Measurements from ENCODE around the gene IQSEC1. TPM values are rescaled to one million over a fixed set of nuclear protein-coding genes. Genes with fewer than 3 reads are reported as not detected.

Gene IQSEC1
- total RNA-seq, 1 experiment from 2014 or later: 28.1 TPM

GRCh38 chr3:13017361-13018042 is 55.7 kb downstream of the IQSEC1 start:
- Histone ChIP-seq H2AFZ (ENCODE audit: low read depth, low read length, poor library complexity, severe bottlenecking) (no peak overlapping the region), H3K4me1 (ENCODE audit: control insufficient read depth in 1 of 2, insufficient read depth in 2 of 2, low read length in 2 of 2) (peaks cover 4 to 14% of the 10 kb centered on the region in 2 experiments; a peak in 3 of 4 replicates), H3K27me3 (ENCODE audit: insufficient read depth, low read length) (no peaks in the 10 kb centered on the region), H3K79me2 (ENCODE audit: insufficient read depth, low read length) (no peaks in the 10 kb centered on the region), H3K4me2 (ENCODE audit: low read length) (no peak overlapping the region), H3K4me3 (replicated peaks in 1 of 2; ENCODE audit: low read depth in 1 of 2, low read length in 2 of 2) (no peak overlapping the region), H3K9me3 (ENCODE audit: control insufficient read depth in 1 of 2, insufficient read depth in 1 of 2, low read depth in 1 of 2, low read length in 2 of 2) (no peaks in the 10 kb centered on the region), H3K9me2 (ENCODE audit: insufficient read depth) (no peaks in the 10 kb centered on the region), H4K20me1 (ENCODE audit: insufficient read depth) (no peaks in the 10 kb centered on the region), H3K27ac (ENCODE audit: low read depth, low read length) (no peak overlapping the region), H3K9ac (ENCODE audit: low read length) (no peak overlapping the region), H3K36me3 (ENCODE audit: control insufficient read depth in 1 of 2, insufficient read depth in 2 of 2, low read length in 2 of 2) (no peaks in the 10 kb centered on the region)
- no TSS peak for BruUV-seq (replicated peaks)
- RAD21 ChIA-PET (ENCODE audit: low non-redundant PET in 1 of 2, low total read pairs in 2 of 2, uncharacterized antibody in 2 of 2, unreplicated experiment in 2 of 2): no interaction called here
- POLR2A ChIA-PET: no interaction called here
- ATAC-seq (no peak), DNase-seq (ENCODE audit: low read depth, low spot score) (no peak)
- TF ChIP-seq POLR2A (IDR thresholded peaks at IDR 0.05; ENCODE audit: borderline replicate concordance, extremely low read depth, insufficient read depth, insufficient read length) (no peak), ELF1 (IDR thresholded peaks at IDR 0.05; ENCODE audit: borderline replicate concordance, low read depth) (no peak), JUND (IDR thresholded peaks at IDR 0.05) (no peak), TCF7L2 (IDR thresholded peaks at IDR 0.05; ENCODE audit: borderline replicate concordance, extremely low read depth, insufficient read depth, insufficient read length) (no peak), CBX3 (IDR thresholded peaks at IDR 0.05; ENCODE audit: low read depth) (no peak), FOSL1 (IDR thresholded peaks at IDR 0.05; ENCODE audit: low read depth) (no peak), SRF (IDR thresholded peaks at IDR 0.05; ENCODE audit: low read depth) (no peak), ZFX (IDR thresholded peaks at IDR 0.05) (no peak), EZH2phosphoT487 (IDR thresholded peaks at IDR 0.05; ENCODE audit: borderline replicate concordance) (no peak), CEBPB (IDR thresholded peaks at IDR 0.05; ENCODE audit: low read depth) (no peak), SP1 (IDR thresholded peaks at IDR 0.05; ENCODE audit: low read depth) (no peak)
- TF ChIP-seq, protein P1, sequence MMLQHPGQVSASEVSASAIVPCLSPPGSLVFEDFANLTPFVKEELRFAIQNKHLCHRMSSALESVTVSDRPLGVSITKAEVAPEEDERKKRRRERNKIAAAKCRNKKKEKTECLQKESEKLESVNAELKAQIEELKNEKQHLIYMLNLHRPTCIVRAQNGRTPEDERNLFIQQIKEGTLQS (IDR thresholded peaks at IDR 0.05): no peak
- TF ChIP-seq, protein P2, sequence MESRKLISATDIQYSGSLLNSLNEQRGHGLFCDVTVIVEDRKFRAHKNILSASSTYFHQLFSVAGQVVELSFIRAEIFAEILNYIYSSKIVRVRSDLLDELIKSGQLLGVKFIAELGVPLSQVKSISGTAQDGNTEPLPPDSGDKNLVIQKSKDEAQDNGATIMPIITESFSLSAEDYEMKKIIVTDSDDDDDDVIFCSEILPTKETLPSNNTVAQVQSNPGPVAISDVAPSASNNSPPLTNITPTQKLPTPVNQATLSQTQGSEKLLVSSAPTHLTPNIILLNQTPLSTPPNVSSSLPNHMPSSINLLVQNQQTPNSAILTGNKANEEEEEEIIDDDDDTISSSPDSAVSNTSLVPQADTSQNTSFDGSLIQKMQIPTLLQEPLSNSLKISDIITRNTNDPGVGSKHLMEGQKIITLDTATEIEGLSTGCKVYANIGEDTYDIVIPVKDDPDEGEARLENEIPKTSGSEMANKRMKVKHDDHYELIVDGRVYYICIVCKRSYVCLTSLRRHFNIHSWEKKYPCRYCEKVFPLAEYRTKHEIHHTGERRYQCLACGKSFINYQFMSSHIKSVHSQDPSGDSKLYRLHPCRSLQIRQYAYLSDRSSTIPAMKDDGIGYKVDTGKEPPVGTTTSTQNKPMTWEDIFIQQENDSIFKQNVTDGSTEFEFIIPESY (IDR thresholded peaks at IDR 0.05; ENCODE audit: extremely low read depth, insufficient replicate concordance, low read length): no peak
- CTCF ChIA-PET: no interaction called here
- intact Hi-C loops (cut with micrococcal nuclease): no loop called here
